Mucosa of descending colon (tissue), 3 donors: ENCODE measurements around the gene USP9Y. TPM values are rescaled to one million over a fixed set of nuclear protein-coding genes. Genes with fewer than 3 reads are reported as not detected.
"Not testable (repeated sequence)": the region's sequence is repeated elsewhere in the genome, so short reads cannot be mapped to it uniquely, and the experiment has no call there.

Source experiments
- ATAC-seq: fragments of 200-7000 bp; cut with Tn5 transposase; one replicate; pipeline ENCODE4 v1.9.1; 2020; ENCODE audit warnings: mild to moderate bottlenecking, moderate library complexity
- DNase-seq, 3 donors: peaks; one replicate each; pipeline ENCODE4 v3.0.0-alpha.2; 2020
- H3K36me3 ChIP-seq: fragments of 200-600 bp; one replicate; pipeline ENCODE4 v1.8.0; 2021; ENCODE audit warnings: low read depth, mild to moderate bottlenecking
- H3K4me1 ChIP-seq: fragments of 200-600 bp; one replicate; pipeline ENCODE4 v1.8.0; 2021; ENCODE audit warnings: low read depth, mild to moderate bottlenecking
- H3K4me3 ChIP-seq: fragments of 200-600 bp; one replicate; pipeline ENCODE4 v1.8.0; 2021; ENCODE audit warnings: mild to moderate bottlenecking
- H3K9me3 ChIP-seq: fragments of 200-600 bp; one replicate; pipeline ENCODE4 v1.8.0; 2021; ENCODE audit warnings: mild to moderate bottlenecking
- CTCF ChIP-seq: fragments of 200-600 bp; IDR thresholded peaks from one replicate; pipeline ENCODE4 v1.8.0; 2022; ENCODE audit warnings: antibody characterized with exemption, mild to moderate bottlenecking
- intact Hi-C, 2 donors: fragments of 100-400 bp; cut with DNase I in 1 of 2; cut with micrococcal nuclease in 1 of 2; formaldehyde crosslinking; loops; one replicate each; pipeline versions ENCODE4 v1.11.0 to v1.11.1; 2022; cut with DNase I, micrococcal nuclease
- long read RNA-seq, 2 donors: library from polyadenylated mRNA; unstranded; transcript quantifications; one replicate each; pipeline ENCODE4 v2.0.0, GENCODE V29; 2019 to 2021
- total RNA-seq, 3 donors: library from RNA; stranded (reverse); fragmentation: NEBNext Ultra II Directional in 2 of 3; extraction: Animal tissue kit (Norgen Biotek cat#: 25700) in 2 of 3; gene quantifications; one replicate each; pipeline versions ENCODE4 v1.2.1 to v1.2.4, GENCODE V29; 2021 to 2023
- donor health status: DM: no; HTN: no; CAD: no; lungs with moderate emphysema.
- donor health status: DM: no; HTN: no; CAD: no.
- donor health status: DM: no; HTN: yes; CAD: no.

Gene USP9Y
- total RNA-seq, result 10 to 100 TPM in 1 of 3 donors, 1 to 10 TPM in 1, not detected in 1; 9.2 to 18.1 TPM
- long read RNA-seq, donor 1, partial matches to known transcripts, result 2 of 3 reads
- long read RNA-seq, donor 1, other reads (novel, unspliced or antisense), result 1 of 3 reads
- long read RNA-seq, donor 2, result 0 reads

- Histone ChIP-seq H3K4me1 (no peaks in the 10 kb centered on the region), H3K36me3 (no peaks in the 10 kb centered on the region), H3K4me3 (no peak within 1 kb of the TSS), H3K9me3 (peaks cover 10% of the 10 kb centered on the region)
- ATAC-seq (no peak), DNase-seq (no peak)
- TF ChIP-seq CTCF, result no peak
- intact Hi-C loops, result no loop called here
Observed at GRCh38 chrY:12701181-12701695, at the start of gene USP9Y. TSS of gene USP9Y (plus strand) at chrY:12701231. CDS start at chrY:12709448, 8,217 bp downstream.

GRCh38 chrY:12651621-12652036, 49.4 kb upstream of the USP9Y start:
- H3K4me1 ChIP-seq, result no peaks in the 10 kb centered on the region
- intact Hi-C loops, result no loop called here
- ATAC-seq, result no peak
- TF ChIP-seq CTCF, result no peak
- H3K4me3 ChIP-seq, result no peak overlapping the region
- no peaks in the 10 kb centered on the region for H3K36me3 ChIP-seq
- no peaks in the 10 kb centered on the region for H3K9me3 ChIP-seq
- no peak for DNase-seq

- H3K4me3 ChIP-seq, result peak overlapping the region; percentile 34
- H3K9me3 ChIP-seq, result no peaks in the 10 kb centered on the region
- no peaks in the 10 kb centered on the region for H3K36me3 ChIP-seq
- no peak for ATAC-seq
- no peaks in the 10 kb centered on the region for H3K4me1 ChIP-seq
- intact Hi-C loops, result no loop called here
- no peak for TF ChIP-seq CTCF
- DNase-seq, result peak in 2 of 3 donors; percentile 69
Observed at GRCh38 chrY:12661745-12662681, 39.0 kb upstream of the USP9Y start.

- no peak for ATAC-seq
- Histone ChIP-seq H3K4me3 (peak overlapping the region; percentile 34), H3K4me1 (no peaks in the 10 kb centered on the region), H3K9me3 (no peaks in the 10 kb centered on the region), H3K36me3 (no peaks in the 10 kb centered on the region)
- no peak for TF ChIP-seq CTCF
- peak in 2 of 3 donors; percentile 43 to 50 for DNase-seq
- intact Hi-C loops, result no loop called here
Observed at GRCh38 chrY:12662745-12663591, 38.1 kb upstream of the USP9Y start.

- DNase-seq, ATAC-seq: not testable (repeated sequence)
Observed at GRCh38 chrY:12663845-12664244, 37.2 kb upstream of the USP9Y start.

More at GRCh38 chrY:12663845-12664244, 37.2 kb upstream of the USP9Y start:
- H3K4me3 ChIP-seq, H3K9me3 ChIP-seq, H3K4me1 ChIP-seq, H3K36me3 ChIP-seq, intact Hi-C loops: not testable (repeated sequence)
